Prostate gland (tissue), 2 donors: ENCODE data around the gene KTN1.

Experiments
- CTCF ChIP-seq, 4 experiments: fragments of 200-600 bp in 2 of 4; fragments of 450-650 bp in 2 of 4; sonication (generic) in 2 of 4; IDR thresholded peaks; 1 replicate in 3 of 4; 2 replicates in 1 of 4; pipeline ENCODE4 v1.5.1; 2016 to 2019; ENCODE audit warnings: antibody characterized with exemption in 4 of 4, mild to moderate bottlenecking in 2 of 4, moderate library complexity in 2 of 4
- POLR2A ChIP-seq: fragments of 450-650 bp; IDR thresholded peaks from one replicate; pipeline ENCODE4 v1.6.1; 2016; ENCODE audit warnings: antibody characterized with exemption, mild to moderate bottlenecking
- POLR2AphosphoS5 ChIP-seq: sonication (generic); formaldehyde crosslinking; IDR thresholded peaks from one replicate; pipeline ENCODE4 v1.6.1; 2017; ENCODE audit warnings: antibody characterized with exemption

- TF ChIP-seq CTCF (IDR thresholded peaks at IDR 0.05), result peak in 2 of 4 experiments; percentile 16 to 20
- TF ChIP-seq POLR2A, result no peak
- TF ChIP-seq POLR2AphosphoS5, result no peak
These were observed 699 bp downstream of the KTN1 start for GRCh38 chr14:55580470-55581341.
